GM12878 (cell line): ENCODE measurements around the gene NIPAL1. TPM values are rescaled to one million over a fixed set of nuclear protein-coding genes. Genes with fewer than 3 reads are reported as not detected.
"Not testable (repeated sequence)": the region's sequence is repeated elsewhere in the genome, so short reads cannot be mapped to it uniquely, and the experiment has no call there.

ENCODE experiments used
- ATAC-seq: fragments of 200-7000 bp; cut with Tn5 transposase; 3 replicates; pipeline ENCODE4 v1.9.1; 2020; ENCODE audit warnings: mild to moderate bottlenecking, moderate library complexity
- BruUV-seq: library from RNA; stranded (reverse); fragments of 400-500 nt; replicated peaks from 2 replicates; lab custom pipeline; 2021; lab: Mats Ljungman, UMichigan
- CTCF ChIA-PET: fragments of 300-600 bp; sonication (Branson Sonifier 250); formaldehyde crosslinking; extraction: SDS; loops from one replicate; lab custom pipeline; 2021; ENCODE audit warnings: inconsistent platforms; lab: Yijun Ruan, JAX
- POLR2A ChIA-PET: fragments of 350-600 bp; formaldehyde crosslinking; extraction: SDS; loops from one replicate; lab custom pipeline; 2021; ENCODE audit warnings: inconsistent platforms; lab: Charles Lee
- RAD21 ChIA-PET: fragments of 300-600 bp; sonication (Branson Sonifier 250); formaldehyde crosslinking; loops from one replicate; lab custom pipeline; 2023; ENCODE audit warnings: antibody characterized with exemption; ENCODE audit not compliant: unreplicated experiment; lab: Charles Lee
- SMC1A ChIA-PET: fragments of 300-600 bp; sonication (Branson Sonifier 250); formaldehyde crosslinking; loops from one replicate; lab custom pipeline; 2023; ENCODE audit not compliant: unreplicated experiment, uncharacterized antibody; lab: Charles Lee
- DNase-seq: peaks from one replicate; pipeline ENCODE4 v3.0.0-alpha.2; 2011; ENCODE audit warnings: low read depth, low spot score
- FAIRE-seq: peaks from 3 replicates; lab custom pipeline; 2011; peaks lifted over from hg19 to GRCh38; lab: Jason Lieb, UNC
- H2AFZ ChIP-seq: 2 replicates; pipeline ENCODE4 v1.6.0; 2011; ENCODE audit warnings: low read depth, low read length, control low read depth; ENCODE audit not compliant: control insufficient read depth
- H3K27ac ChIP-seq: 2 replicates; pipeline ENCODE4 v1.5.1; 2011; ENCODE audit warnings: control low read depth; ENCODE audit not compliant: control insufficient read depth, insufficient read depth
- H3K27me3 ChIP-seq, 2 experiments: replicated peaks in 1 of 2; 2 replicates each; pipeline versions ENCODE4 v1.6.0 to v1.6.1; 2011; ENCODE audit warnings: low read length in 1 of 2; ENCODE audit not compliant: control insufficient read depth in 2 of 2, insufficient read depth in 2 of 2
- H3K36me3 ChIP-seq, 2 experiments: 2 replicates each; pipeline ENCODE4 v1.5.1; 2011; ENCODE audit warnings: low read length in 1 of 2; ENCODE audit not compliant: control insufficient read depth in 2 of 2, insufficient read depth in 2 of 2
- H3K4me1 ChIP-seq: 2 replicates; pipeline ENCODE4 v1.6.1; 2011; ENCODE audit warnings: mild to moderate bottlenecking, low read length, moderate library complexity, mixed read lengths; ENCODE audit not compliant: control insufficient read depth, insufficient read depth
- H3K4me2 ChIP-seq: 2 replicates; pipeline ENCODE4 v1.6.0; 2011; ENCODE audit warnings: control low read depth; ENCODE audit not compliant: control insufficient read depth, insufficient read depth
- H3K4me3 ChIP-seq: fragments of 200-600 bp; sonication (generic); 2 replicates; pipeline ENCODE4 v1.5.1; 2016
- H3K79me2 ChIP-seq: 2 replicates; pipeline ENCODE4 v1.6.0; 2011; ENCODE audit warnings: low read length; ENCODE audit not compliant: control insufficient read depth, insufficient read depth
- H3K9ac ChIP-seq: 2 replicates; pipeline ENCODE4 v1.8.0; 2011; ENCODE audit warnings: low read length, control low read depth, mixed read lengths; ENCODE audit not compliant: control insufficient read depth, insufficient read depth
- H3K9me3 ChIP-seq: replicated peaks from 3 replicates; pipeline ENCODE4 v1.5.1; 2011; ENCODE audit warnings: mild to moderate bottlenecking, low read length; ENCODE audit not compliant: control insufficient read depth, insufficient read depth
- H4K20me1 ChIP-seq: 2 replicates; pipeline ENCODE4 v1.6.0; 2011; ENCODE audit not compliant: control insufficient read depth, insufficient read depth
- CTCF ChIP-seq, 3 experiments: IDR thresholded peaks in 2 of 3; conservative IDR thresholded peaks in 1 of 3; 2 replicates each; pipeline ENCODE4 v1.5.1; 2011; ENCODE audit warnings: low read depth in 3 of 3, low read length in 3 of 3, mild to moderate bottlenecking in 3 of 3, control low read depth in 2 of 3, moderate library complexity in 2 of 3, inconsistent platforms in 1 of 3, mixed read lengths in 1 of 3; ENCODE audit not compliant: control insufficient read depth in 2 of 3, insufficient read depth in 1 of 3; ENCODE audit errors: extremely low read depth in 1 of 3
- IRF5 ChIP-seq: fragments of 450-650 bp; IDR thresholded peaks from 2 replicates; pipeline ENCODE4 v1.6.1; 2017; ENCODE audit warnings: borderline replicate concordance
- RAD21 ChIP-seq: IDR thresholded peaks from 2 replicates; pipeline ENCODE4 v1.6.1; 2011; ENCODE audit warnings: mild to moderate bottlenecking, low read depth, low read length, moderate library complexity; ENCODE audit not compliant: insufficient read depth
- SMC3 ChIP-seq: IDR thresholded peaks from 2 replicates; pipeline ENCODE4 v1.6.1; 2011; ENCODE audit warnings: low read length, improper control_type of control experiment, borderline replicate concordance
- WGBS: methylation state at CpG from one replicate; pipeline ENCODE4 v1.1.6; 2016; ENCODE audit warnings: low lambda C conversion rate; ENCODE audit not compliant: insufficient replicate concordance, insufficient coverage; ENCODE audit errors: missing lambda C conversion rate; 5-methylcytosine and 5-hydroxymethylcytosine counted together
- in situ Hi-C: fragments of 300-500 bp; cut with MboI; formaldehyde crosslinking; loops from 9 replicates; pipeline ENCODE4 v1.14.3; 2018; ENCODE audit warnings: mixed read lengths
- intact Hi-C: fragments of 100-400 bp; cut with micrococcal nuclease; formaldehyde crosslinking; loops from one replicate; pipeline ENCODE4 v1.14.2; 2022; ENCODE audit not compliant: unreplicated experiment
- polyA plus RNA-seq, 11 experiments: library from polyadenylated mRNA; depleted of rRNA in 4 of 11; unstranded in 6 of 11; stranded (reverse) in 5 of 11; fragments of >200 nt; fragmentation: Nextera tagmentation in 4 of 11; fragmentation: Illumina TruSeq in 1 of 11; extraction: Ambion mirVana in 4 of 11; extraction: Trizol in 1 of 11; gene quantifications; 1 replicate in 1 of 11; 2 replicates in 10 of 11; pipeline versions ENCODE4 v1.2.1 to v1.2.3, GENCODE V29; 2011 to 2016; ENCODE audit warnings: inconsistent platforms in 2 of 11, missing spikeins in 2 of 11, low read depth in 1 of 11
- total RNA-seq, 4 experiments: library from RNA; depleted of rRNA in 3 of 4; stranded (reverse); fragments of >200 nt in 3 of 4; fragmentation: Illumina TruSeq in 1 of 4; extraction: Trizol in 1 of 4; gene quantifications; 2 replicates each; pipeline versions ENCODE4 v1.2.1 to v1.2.3, GENCODE V29; 2013 to 2021

Gene NIPAL1
- total and polyA plus RNA-seq, 10 of the 15 experiments (the other 5 are each of a cell fraction or from before 2014, with no cell fraction given): 0.46 to 9.7 (median 5.9) TPM

GRCh38 chr4:48002267-48002666 lies 14.3 kb upstream of the NIPAL1 start:
- intact Hi-C loops: loop anchor here (5.0 kb wide), 1 partner anchor 105 kb away; no protein-coding TSS in a partner anchor
- CTCF ChIA-PET: interaction anchor here (0.6 to 7.3 kb wide), 23 partner anchors 10 to 488 kb away, joined by 3 to 129 read pairs (median 5); partner anchors contain the start of genes CNGA1 and NIPAL1
- no peak overlapping the region for H3K4me2 ChIP-seq
- POLR2A ChIA-PET: no interaction called here
- no peaks in the 10 kb centered on the region for H4K20me1 ChIP-seq
- H3K36me3 ChIP-seq: no peaks in the 10 kb centered on the region
- 79% methylated on average over 1 of the region's 1 CpG for WGBS
- H3K27ac ChIP-seq: no peak overlapping the region
- in situ Hi-C loops: no loop called here
- no peak overlapping the region for H3K9ac ChIP-seq
- no peak for DNase-seq
- no peak for FAIRE-seq
- H3K9me3 ChIP-seq: peaks cover under 1% of the 10 kb centered on the region; the same call in 2 of the 3 replicates
- SMC1A ChIA-PET: interaction anchor here (0.6 to 6.0 kb wide), 17 partner anchors 9 to 580 kb away, joined by 3 to 74 read pairs (median 4); no protein-coding TSS in a partner anchor
- H3K4me1 ChIP-seq: no peaks in the 10 kb centered on the region
- no peak overlapping the region for H2AFZ ChIP-seq
- no peak for TF ChIP-seq IRF5
- TF ChIP-seq, all 136 proteins: peak for 0
- RAD21 ChIA-PET: interaction anchor here (0.6 to 5.0 kb wide), 12 partner anchors 27 to 125 kb away, joined by 3 to 75 read pairs (median 4); no protein-coding TSS in a partner anchor
- ATAC-seq: no peak
- BruUV-seq: no TSS peak
- Histone ChIP-seq H3K27me3 (no peaks in the 10 kb centered on the region), H3K79me2 (no peaks in the 10 kb centered on the region), H3K4me3 (no peak overlapping the region)

GRCh38 chr4:48003568-48003967 lies 13.0 kb upstream of the NIPAL1 start:
- intact Hi-C loops: loop anchor here (1.0 to 5.0 kb wide), 2 partner anchors 84 to 104 kb away; no protein-coding TSS in a partner anchor
- SMC1A ChIA-PET: interaction anchor here (0.6 to 6.0 kb wide), 19 partner anchors 14 to 137 kb away, joined by 3 to 74 read pairs (median 4); no protein-coding TSS in a partner anchor
- FAIRE-seq, H3K4me1 ChIP-seq, POLR2A ChIA-PET, H2AFZ ChIP-seq, H3K4me3 ChIP-seq, in situ Hi-C loops, H3K9me3 ChIP-seq, H4K20me1 ChIP-seq, ATAC-seq, H3K36me3 ChIP-seq, DNase-seq, H3K9ac ChIP-seq, H3K27me3 ChIP-seq, H3K79me2 ChIP-seq, H3K4me2 ChIP-seq, H3K27ac ChIP-seq, BruUV-seq: not testable (repeated sequence)
- CTCF ChIA-PET: interaction anchor here (0.6 to 7.3 kb wide), 29 partner anchors 9 to 167 kb away, joined by 3 to 129 read pairs (median 4); partner anchors contain the start of genes CNGA1 and NIPAL1
- WGBS: 3% methylated on average over 2 of the region's 2 CpGs
- RAD21 ChIA-PET: interaction anchor here (0.8 to 5.0 kb wide), 14 partner anchors 16 to 124 kb away, joined by 3 to 75 read pairs (median 5); no protein-coding TSS in a partner anchor
- peak; percentile 70 for TF ChIP-seq RAD21
- TF ChIP-seq SMC3: peak; percentile 57; the same call in 1 of the 2 replicates
- TF ChIP-seq CTCF (IDR thresholded peaks at IDR 0.05 in 2 of 3, conservative IDR thresholded peaks at IDR 0.05 in 1 of 3; ENCODE audit: control insufficient read depth in 2 of 3, extremely low read depth in 1 of 3, insufficient read depth in 1 of 3, low read depth in 3 of 3, low read length in 3 of 3): peak; percentile 37 to 61 (median 45)
